ENCODE results near the gene DDX39A.
"Not testable (repeated sequence)": the region's sequence is repeated elsewhere in the genome, so short reads cannot be mapped to it uniquely, and the experiment has no call there.

DNA sequence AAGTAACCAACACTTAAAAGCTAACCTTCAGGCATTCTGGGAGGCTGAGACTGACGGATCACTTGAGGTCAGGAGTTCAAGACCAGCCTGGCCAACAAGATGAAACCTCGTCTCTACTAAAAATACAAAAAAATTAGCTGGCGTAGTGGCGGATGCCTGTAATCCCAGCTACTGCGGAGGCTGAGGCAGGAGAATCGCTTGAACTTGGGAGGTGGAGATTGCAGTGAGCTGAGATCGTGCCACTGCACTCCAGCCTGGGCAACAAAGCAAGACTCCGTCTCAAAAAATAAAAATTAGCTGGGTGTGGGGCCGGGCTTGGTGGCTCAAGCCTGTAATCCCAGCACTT, 55.1 kb downstream of the DDX39A start:
- TF ChIP-seq, protein P1, sequence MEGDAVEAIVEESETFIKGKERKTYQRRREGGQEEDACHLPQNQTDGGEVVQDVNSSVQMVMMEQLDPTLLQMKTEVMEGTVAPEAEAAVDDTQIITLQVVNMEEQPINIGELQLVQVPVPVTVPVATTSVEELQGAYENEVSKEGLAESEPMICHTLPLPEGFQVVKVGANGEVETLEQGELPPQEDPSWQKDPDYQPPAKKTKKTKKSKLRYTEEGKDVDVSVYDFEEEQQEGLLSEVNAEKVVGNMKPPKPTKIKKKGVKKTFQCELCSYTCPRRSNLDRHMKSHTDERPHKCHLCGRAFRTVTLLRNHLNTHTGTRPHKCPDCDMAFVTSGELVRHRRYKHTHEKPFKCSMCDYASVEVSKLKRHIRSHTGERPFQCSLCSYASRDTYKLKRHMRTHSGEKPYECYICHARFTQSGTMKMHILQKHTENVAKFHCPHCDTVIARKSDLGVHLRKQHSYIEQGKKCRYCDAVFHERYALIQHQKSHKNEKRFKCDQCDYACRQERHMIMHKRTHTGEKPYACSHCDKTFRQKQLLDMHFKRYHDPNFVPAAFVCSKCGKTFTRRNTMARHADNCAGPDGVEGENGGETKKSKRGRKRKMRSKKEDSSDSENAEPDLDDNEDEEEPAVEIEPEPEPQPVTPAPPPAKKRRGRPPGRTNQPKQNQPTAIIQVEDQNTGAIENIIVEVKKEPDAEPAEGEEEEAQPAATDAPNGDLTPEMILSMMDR (IDR thresholded peaks at IDR 0.05) = not testable (repeated sequence)
- TF ChIP-seq POLR2A, POLR2AphosphoS5 (IDR thresholded peaks at IDR 0.05): not testable (repeated sequence)

Measured in stomach (tissue), 4 donors.